HG03159 (cell line): ENCODE data around the gene SMAD7.
A peak's percentile ranks its signal among the peaks of the same experiment; 100 is the strongest.

Experiments
- ATAC-seq: cut with Tn5 transposase; IDR thresholded peaks from one replicate; pipeline ENCODE4 v1.9.1; 2021; ENCODE audit warnings: mild to moderate bottlenecking, moderate library complexity; ENCODE audit not compliant: unreplicated experiment

SMAD7 gene

GRCh38 chr18:48947560-48947959 lies 3.2 kb downstream of the SMAD7 start:
- ATAC-seq, result no peak

- no peak for ATAC-seq
Measured at GRCh38 chr18:48947092-48947491, 3.7 kb downstream of the SMAD7 start.

GRCh38 chr18:48946329-48946835 lies 4.4 kb downstream of the SMAD7 start:
- no peak for ATAC-seq

- no peak for ATAC-seq
Measured at GRCh38 chr18:48945953-48946217, 4.9 kb downstream of the SMAD7 start.

- ATAC-seq, result no peak
Measured at GRCh38 chr18:48944634-48945033, 6.1 kb downstream of the SMAD7 start.

- no peak for ATAC-seq
Measured at GRCh38 chr18:48943736-48944527, 6.8 kb downstream of the SMAD7 start.

- no peak for ATAC-seq
Measured at GRCh38 chr18:48943333-48943732, 7.4 kb downstream of the SMAD7 start.

- ATAC-seq, result no peak
Measured at GRCh38 chr18:48942554-48943261, 8.1 kb downstream of the SMAD7 start.

GRCh38 chr18:48942086-48942485 lies 8.7 kb downstream of the SMAD7 start:
- no peak for ATAC-seq

GRCh38 chr18:48941672-48942071 lies 9.1 kb downstream of the SMAD7 start:
- no peak for ATAC-seq

GRCh38 chr18:48940854-48941611 lies 9.7 kb downstream of the SMAD7 start:
- peak; percentile 55 for ATAC-seq

- ATAC-seq, result no peak
Measured at GRCh38 chr18:48939205-48940097, 11.3 kb downstream of the SMAD7 start.

GRCh38 chr18:48938827-48939204 lies 11.9 kb downstream of the SMAD7 start:
- no peak for ATAC-seq

- no peak for ATAC-seq
Measured at GRCh38 chr18:48937869-48938750, 12.7 kb downstream of the SMAD7 start.

- no peak for ATAC-seq
Measured at GRCh38 chr18:48935433-48935774, 15.4 kb downstream of the SMAD7 start.

- ATAC-seq, result peak; percentile 38
Measured at GRCh38 chr18:48934723-48935432, 15.9 kb downstream of the SMAD7 start.

GRCh38 chr18:48934415-48934722 lies 16.4 kb downstream of the SMAD7 start:
- no peak for ATAC-seq

GRCh38 chr18:48933578-48934414 lies 17.0 kb downstream of the SMAD7 start:
- ATAC-seq, result no peak
